Measurements from ENCODE around the gene BTBD16. TPM values are rescaled to one million over a fixed set of nuclear protein-coding genes. Genes with fewer than 3 reads are reported as not detected.

The BTBD16 gene
- total and polyA plus RNA-seq, 2 of the 4 experiments (the other 2 are of a cell fraction): not detected

- no peak overlapping the region for H2AK5ac ChIP-seq (ENCODE audit: low read depth, low read length)
- WGBS, 2 experiments (ENCODE audit: extremely low coverage in 2 of 2, insufficient read length in 1 of 2): 93% methylated on average over 2 of the region's 3 CpGs; no CpG with 5 or more reads in 1 of the 2 experiments
- dilution Hi-C loops (cut with HindIII; ENCODE audit: low sequenced_read_pairs, unreplicated experiment): no loop called here
Observed at GRCh38 chr10:122257041-122257440, 14.1 kb upstream of the BTBD16 start.

More at GRCh38 chr10:122257041-122257440, 14.1 kb upstream of the BTBD16 start:
- H2BK15ac ChIP-seq (ENCODE audit: low read depth, low read length): no peak overlapping the region
- no peak overlapping the region for H3K9ac ChIP-seq (ENCODE audit: low read depth, low read length)
- H3K27me3 ChIP-seq (ENCODE audit: control insufficient read depth, insufficient read depth, low read length): no peaks in the 10 kb centered on the region
- no peak overlapping the region for H3K14ac ChIP-seq (replicated peaks; ENCODE audit: low read depth, low read length)
- ChIA-PET POLR2A (ENCODE audit: unreplicated experiment) (no interaction called here), CTCF (no interaction called here)
- intact Hi-C loops (cut with micrococcal nuclease) (no loop called here), in situ Hi-C loops (cut with MboI; ENCODE audit: low sequenced_read_pairs) (no loop called here)
- DNase-seq (no peak), ATAC-seq (ENCODE audit: low read depth) (no peak)
- no peak overlapping the region for H3K4me2 ChIP-seq (ENCODE audit: low read depth, low read length)
- no peak overlapping the region for H4K5ac ChIP-seq (ENCODE audit: low read depth, low read length)
- no peak overlapping the region for H4K8ac ChIP-seq (ENCODE audit: low read depth in 2 of 2, low read length in 2 of 2)
- no peak overlapping the region for H2BK20ac ChIP-seq (ENCODE audit: low read depth, low read length)
- no peak overlapping the region for H4K91ac ChIP-seq (ENCODE audit: insufficient read depth, low read depth, low read length)
- H2BK120ac ChIP-seq (ENCODE audit: low read depth, low read length): no peak overlapping the region
- no peaks in the 10 kb centered on the region for H3K79me1 ChIP-seq (ENCODE audit: low read depth in 1 of 2, low read length in 2 of 2)
- H3K56ac ChIP-seq (ENCODE audit: extremely low read depth, insufficient read depth, low read length): no peak overlapping the region
- no peaks in the 10 kb centered on the region; the same call in 1 of the 2 replicates for H3K36me3 ChIP-seq (ENCODE audit: control insufficient read depth, insufficient read depth, low read length)
- no peak overlapping the region for H3K4ac ChIP-seq (ENCODE audit: low read depth, low read length)
- no TSS peak for BruUV-seq (replicated peaks)
- no peak overlapping the region for H2AFZ ChIP-seq (replicated peaks; ENCODE audit: low read length, poor library complexity)
- no peak overlapping the region for H3K4me3 ChIP-seq (ENCODE audit: insufficient read depth, low read depth, low read length)
- no peak overlapping the region for H2AK9ac ChIP-seq (replicated peaks; ENCODE audit: low read depth, low read length, poor library complexity)
- H3K9me1 ChIP-seq (ENCODE audit: insufficient read depth, low read length): no peaks in the 10 kb centered on the region
- H3K18ac ChIP-seq (ENCODE audit: low read depth, low read length): no peak overlapping the region
- no peaks in the 10 kb centered on the region for H3K9me3 ChIP-seq (ENCODE audit: control insufficient read depth, insufficient read depth, low read length)
- no peak overlapping the region for H2BK5ac ChIP-seq (ENCODE audit: low read depth, low read length, poor library complexity, severe bottlenecking)
- no peak overlapping the region for H3K23ac ChIP-seq (ENCODE audit: low read depth, low read length)
- no peaks in the 10 kb centered on the region for H4K20me1 ChIP-seq (ENCODE audit: insufficient read depth, low read length)
- no peak overlapping the region for H3K27ac ChIP-seq (ENCODE audit: insufficient read depth, low read length)
- TF ChIP-seq RCOR1 (IDR thresholded peaks at IDR 0.05; ENCODE audit: insufficient replicate concordance, low read length): no peak
- TF ChIP-seq NFE2L2 (IDR thresholded peaks at IDR 0.05; ENCODE audit: low read depth, low read length): no peak
- no peak for TF ChIP-seq CTCF (conservative IDR thresholded peaks at IDR 0.05; ENCODE audit: low read depth, low read length)
- TF ChIP-seq MXI1 (IDR thresholded peaks at IDR 0.05; ENCODE audit: borderline replicate concordance, low read depth, low read length): no peak
- no peak for TF ChIP-seq RAD21 (IDR thresholded peaks at IDR 0.05; ENCODE audit: low read length)
- TF ChIP-seq USF2 (IDR thresholded peaks at IDR 0.05; ENCODE audit: low read depth, low read length): no peak
- TF ChIP-seq SMC3 (IDR thresholded peaks at IDR 0.05; ENCODE audit: low read depth, low read length): no peak
- TF ChIP-seq BHLHE40 (IDR thresholded peaks at IDR 0.05; ENCODE audit: low read depth, low read length): no peak
- TF ChIP-seq FOS (IDR thresholded peaks at IDR 0.05; ENCODE audit: low read depth, low read length): no peak
- no peak for TF ChIP-seq MAZ (IDR thresholded peaks at IDR 0.05; ENCODE audit: borderline replicate concordance, low read depth, low read length)
- no peak for TF ChIP-seq MAFK (IDR thresholded peaks at IDR 0.05; ENCODE audit: low read depth, low read length)
- TF ChIP-seq RFX5 (IDR thresholded peaks at IDR 0.05; ENCODE audit: low read depth, low read length): no peak
- TF ChIP-seq CEBPB (IDR thresholded peaks at IDR 0.05; ENCODE audit: low read depth, low read length): no peak
- H3K4me1 ChIP-seq (ENCODE audit: control insufficient read depth, insufficient read depth, low read length): peaks cover 6% of the 10 kb centered on the region; the same call in 1 of the 2 replicates

Measured in IMR-90 (cell line).